Astrocyte (in vitro differentiated cells and primary cell): ENCODE measurements around the gene SLC6A7. TPM values are rescaled to one million over a fixed set of nuclear protein-coding genes. Genes with fewer than 3 reads are reported as not detected.

Source experiments
- DNase-seq: peaks from one replicate; pipeline ENCODE4 v3.0.0-alpha.2; 2010; ENCODE audit warnings: low read depth
- FAIRE-seq: peaks from 2 replicates; lab custom pipeline; 2011; peaks lifted over from hg19 to GRCh38; lab: Jason Lieb, UNC
- H2AFZ ChIP-seq: 2 replicates; pipeline ENCODE4 v1.6.0; 2012; ENCODE audit warnings: low read depth, low read length, inconsistent platforms
- H3K27ac ChIP-seq: 2 replicates; pipeline ENCODE4 v1.5.1; 2011; ENCODE audit warnings: low read depth, low read length, inconsistent platforms
- H3K27me3 ChIP-seq: 2 replicates; pipeline ENCODE4 v1.6.0; 2011; ENCODE audit warnings: low read length, inconsistent platforms; ENCODE audit not compliant: insufficient read depth
- H3K36me3 ChIP-seq: 2 replicates; pipeline ENCODE4 v1.5.1; 2011; ENCODE audit warnings: low read length, inconsistent platforms; ENCODE audit not compliant: insufficient read depth
- H3K4me1 ChIP-seq: 2 replicates; pipeline ENCODE4 v1.5.1; 2011; ENCODE audit warnings: low read length, inconsistent platforms; ENCODE audit not compliant: insufficient read depth
- H3K4me2 ChIP-seq: 2 replicates; pipeline ENCODE4 v1.6.0; 2012; ENCODE audit warnings: low read length, inconsistent platforms
- H3K4me3 ChIP-seq: 2 replicates; pipeline ENCODE4 v1.5.1; 2011; ENCODE audit warnings: low read depth, mild to moderate bottlenecking, low read length, inconsistent platforms; ENCODE audit not compliant: insufficient read depth
- H3K79me2 ChIP-seq: 2 replicates; pipeline ENCODE4 v1.6.0; 2012; ENCODE audit warnings: mild to moderate bottlenecking, low read length, inconsistent platforms; ENCODE audit not compliant: insufficient read depth
- H3K9ac ChIP-seq: 2 replicates; pipeline ENCODE4 v1.6.0; 2012; ENCODE audit warnings: mild to moderate bottlenecking, low read length, inconsistent platforms
- H3K9me3 ChIP-seq: 2 replicates; pipeline ENCODE4 v1.5.1; 2012; ENCODE audit warnings: low read depth, mild to moderate bottlenecking, low read length, inconsistent platforms; ENCODE audit not compliant: insufficient read depth
- H4K20me1 ChIP-seq: 2 replicates; pipeline ENCODE4 v1.6.0; 2012; ENCODE audit warnings: low read length, inconsistent platforms; ENCODE audit not compliant: insufficient read depth
- H3K27ac Mint-ChIP-seq: one replicate; pipeline ENCODE4 v1.8.0; 2021; ENCODE audit warnings: mild to moderate bottlenecking, mixed read lengths; ENCODE audit not compliant: unreplicated experiment
- H3K27me3 Mint-ChIP-seq: one replicate; pipeline ENCODE4 v1.8.0; 2021; ENCODE audit warnings: low read depth, mixed read lengths; ENCODE audit not compliant: unreplicated experiment
- H3K36me3 Mint-ChIP-seq: one replicate; pipeline ENCODE4 v1.8.0; 2021; ENCODE audit warnings: low read depth, mixed read lengths; ENCODE audit not compliant: unreplicated experiment
- H3K4me1 Mint-ChIP-seq: one replicate; pipeline ENCODE4 v1.8.0; 2021; ENCODE audit warnings: low read depth, mixed read lengths; ENCODE audit not compliant: unreplicated experiment
- H3K4me3 Mint-ChIP-seq: one replicate; pipeline ENCODE4 v1.8.0; 2021; ENCODE audit warnings: mild to moderate bottlenecking, moderate library complexity, mixed read lengths; ENCODE audit not compliant: unreplicated experiment
- H3K9me3 Mint-ChIP-seq: one replicate; pipeline ENCODE4 v1.8.0; 2021; ENCODE audit warnings: mild to moderate bottlenecking, mixed read lengths; ENCODE audit not compliant: unreplicated experiment
- EZH2 ChIP-seq: IDR thresholded peaks from 2 replicates; pipeline ENCODE4 v1.6.1; 2012; ENCODE audit warnings: mild to moderate bottlenecking, low read length, inconsistent platforms; ENCODE audit not compliant: insufficient read depth
- total RNA-seq: library from RNA; stranded (reverse); gene quantifications from 2 replicates; pipeline ENCODE4 v1.2.1, GENCODE V29; 2021
- TF ChIP-seq, protein P1 (sequence below): IDR thresholded peaks from 2 replicates; pipeline ENCODE4 v1.5.1; 2011; ENCODE audit warnings: low read depth, mild to moderate bottlenecking, inconsistent platforms, low read length, moderate library complexity; ENCODE audit not compliant: insufficient read depth

The SLC6A7 gene
- total RNA-seq, 1 donor from 2014 or later, result not detected

DNA sequence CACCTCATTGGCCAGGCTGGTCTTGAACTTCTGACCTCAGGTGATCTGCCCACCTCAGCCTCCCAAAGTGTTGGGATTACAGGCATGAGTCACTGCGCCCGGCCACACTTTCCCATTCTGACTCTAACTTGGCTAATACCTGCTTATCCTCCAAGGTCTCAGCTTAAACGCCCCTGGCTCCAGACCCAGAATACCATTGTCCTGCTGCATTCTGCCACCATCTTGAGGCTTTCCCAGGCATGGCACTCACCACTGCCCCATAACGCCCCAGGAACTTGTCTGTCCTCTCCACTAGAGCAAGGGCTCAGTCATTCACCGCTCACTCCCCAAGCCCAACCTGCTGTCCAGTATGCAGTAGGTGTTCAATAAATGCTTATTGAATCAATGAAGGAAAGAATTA, 59.9 kb downstream of the SLC6A7 start:
- Histone ChIP-seq H3K27me3 (no peaks in the 10 kb centered on the region), H2AFZ (no peak overlapping the region), H3K9ac (no peak overlapping the region), H3K4me1 (no peaks in the 10 kb centered on the region), H3K79me2 (no peaks in the 10 kb centered on the region), H3K9me3 (no peaks in the 10 kb centered on the region), H4K20me1 (no peaks in the 10 kb centered on the region), H3K27ac (no peak overlapping the region), H3K4me3 (no peak overlapping the region), H3K4me2 (no peak overlapping the region), H3K36me3 (no peaks in the 10 kb centered on the region)
- FAIRE-seq, result no peak
- H3K36me3 Mint-ChIP-seq, result peaks cover 2% of the 10 kb centered on the region
- H3K27ac Mint-ChIP-seq, result no peak overlapping the region
- no peak for DNase-seq
- TF ChIP-seq, protein P1, sequence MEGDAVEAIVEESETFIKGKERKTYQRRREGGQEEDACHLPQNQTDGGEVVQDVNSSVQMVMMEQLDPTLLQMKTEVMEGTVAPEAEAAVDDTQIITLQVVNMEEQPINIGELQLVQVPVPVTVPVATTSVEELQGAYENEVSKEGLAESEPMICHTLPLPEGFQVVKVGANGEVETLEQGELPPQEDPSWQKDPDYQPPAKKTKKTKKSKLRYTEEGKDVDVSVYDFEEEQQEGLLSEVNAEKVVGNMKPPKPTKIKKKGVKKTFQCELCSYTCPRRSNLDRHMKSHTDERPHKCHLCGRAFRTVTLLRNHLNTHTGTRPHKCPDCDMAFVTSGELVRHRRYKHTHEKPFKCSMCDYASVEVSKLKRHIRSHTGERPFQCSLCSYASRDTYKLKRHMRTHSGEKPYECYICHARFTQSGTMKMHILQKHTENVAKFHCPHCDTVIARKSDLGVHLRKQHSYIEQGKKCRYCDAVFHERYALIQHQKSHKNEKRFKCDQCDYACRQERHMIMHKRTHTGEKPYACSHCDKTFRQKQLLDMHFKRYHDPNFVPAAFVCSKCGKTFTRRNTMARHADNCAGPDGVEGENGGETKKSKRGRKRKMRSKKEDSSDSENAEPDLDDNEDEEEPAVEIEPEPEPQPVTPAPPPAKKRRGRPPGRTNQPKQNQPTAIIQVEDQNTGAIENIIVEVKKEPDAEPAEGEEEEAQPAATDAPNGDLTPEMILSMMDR, result no peak
- no peak for TF ChIP-seq EZH2
- no peaks in the 10 kb centered on the region for H3K9me3 Mint-ChIP-seq
- peaks cover 28% of the 10 kb centered on the region for H3K27me3 Mint-ChIP-seq
- H3K4me1 Mint-ChIP-seq, result peaks cover 2% of the 10 kb centered on the region
- H3K4me3 Mint-ChIP-seq, result no peak overlapping the region

DNA sequence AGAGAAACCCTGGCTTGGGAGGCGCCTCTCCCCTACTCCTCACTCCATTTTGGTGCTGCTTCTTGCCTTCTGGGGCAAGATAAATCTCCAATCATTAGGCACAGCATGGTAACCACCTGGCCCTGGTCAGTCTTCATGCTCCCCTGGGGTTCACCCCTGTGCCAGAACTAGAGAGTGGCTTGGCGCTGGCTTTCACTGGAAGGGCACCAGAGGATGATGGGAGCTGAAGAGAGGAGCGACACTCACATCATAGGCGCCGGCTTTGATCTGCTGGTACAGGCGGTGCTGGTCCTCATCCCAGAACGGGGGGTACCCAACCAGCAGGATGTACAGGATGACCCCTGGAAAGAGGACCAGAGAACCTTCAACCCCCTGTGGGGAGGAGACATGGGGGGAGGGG, 61.6 kb downstream of the SLC6A7 start:
- no peak overlapping the region for H3K4me3 ChIP-seq
- Mint-ChIP-seq H3K27me3 (peaks cover 27% of the 10 kb centered on the region), H3K27ac (no peak overlapping the region), H3K36me3 (peaks cover under 1% of the 10 kb centered on the region), H3K9me3 (no peaks in the 10 kb centered on the region), H3K4me1 (peaks cover 6% of the 10 kb centered on the region), H3K4me3 (no peak overlapping the region)
- no peaks in the 10 kb centered on the region for H4K20me1 ChIP-seq
- TF ChIP-seq EZH2, result no peak
- TF ChIP-seq, protein P1, result no peak
- H2AFZ ChIP-seq, result no peak overlapping the region
- DNase-seq (no peak), FAIRE-seq (no peak)
- no peaks in the 10 kb centered on the region for H3K36me3 ChIP-seq
- H3K9ac ChIP-seq, result no peak overlapping the region
- H3K9me3 ChIP-seq, result no peaks in the 10 kb centered on the region
- no peaks in the 10 kb centered on the region for H3K79me2 ChIP-seq
- H3K27me3 ChIP-seq, result no peaks in the 10 kb centered on the region
- no peak overlapping the region for H3K27ac ChIP-seq
- H3K4me1 ChIP-seq, result no peaks in the 10 kb centered on the region
- no peak overlapping the region for H3K4me2 ChIP-seq

DNA sequence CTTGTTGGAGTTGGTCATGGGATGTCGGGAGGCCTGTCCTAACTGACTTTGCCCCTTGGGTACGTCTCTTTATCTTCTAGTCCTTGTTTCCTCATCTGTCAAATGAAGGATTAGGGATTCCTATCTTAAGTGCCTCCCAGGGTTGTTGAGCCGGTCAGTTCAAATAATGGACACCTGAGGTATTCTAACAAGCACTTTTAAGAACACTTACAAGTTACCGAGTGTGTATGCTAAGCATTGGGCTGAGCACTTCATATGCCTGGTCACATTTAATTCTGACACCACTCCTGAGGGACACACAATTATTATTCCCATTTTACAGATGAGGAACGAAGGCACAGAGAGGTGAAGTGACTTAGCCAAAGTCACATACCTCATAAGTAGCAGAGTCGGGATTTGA, 62.6 kb downstream of the SLC6A7 start:
- Mint-ChIP-seq H3K27me3 (peaks cover 22% of the 10 kb centered on the region), H3K27ac (no peak overlapping the region), H3K4me1 (peaks cover 6% of the 10 kb centered on the region), H3K36me3 (no peaks in the 10 kb centered on the region), H3K4me3 (no peak overlapping the region), H3K9me3 (no peaks in the 10 kb centered on the region)
- H3K4me1 ChIP-seq, result no peaks in the 10 kb centered on the region
- no peak overlapping the region for H3K27ac ChIP-seq
- no peak overlapping the region for H3K4me2 ChIP-seq
- DNase-seq, result no peak
- no peaks in the 10 kb centered on the region for H3K27me3 ChIP-seq
- no peak overlapping the region for H2AFZ ChIP-seq
- no peak for TF ChIP-seq EZH2
- TF ChIP-seq, protein P1, result no peak
- no peak for FAIRE-seq
- no peaks in the 10 kb centered on the region for H3K9me3 ChIP-seq
- no peak overlapping the region for H3K4me3 ChIP-seq
- H3K79me2 ChIP-seq, result no peaks in the 10 kb centered on the region
- no peaks in the 10 kb centered on the region for H4K20me1 ChIP-seq
- no peak overlapping the region for H3K9ac ChIP-seq
- H3K36me3 ChIP-seq, result no peaks in the 10 kb centered on the region
